Panc1 (cell line): ENCODE results near the gene APOBEC3B.

ENCODE experiments used
- CTCF ChIP-seq: fragments of 450-650 bp; IDR thresholded peaks from 2 replicates; pipeline ENCODE4 v1.5.1; 2017; ENCODE audit warnings: mild to moderate bottlenecking
- POLR2AphosphoS5 ChIP-seq: IDR thresholded peaks from 2 replicates; pipeline ENCODE4 v1.6.1; 2012; ENCODE audit warnings: mild to moderate bottlenecking, low read depth, low read length, moderate library complexity
- REST ChIP-seq, 2 experiments: IDR thresholded peaks; 2 replicates each; pipeline ENCODE4 v1.6.1; 2011 to 2012; ENCODE audit warnings: low read depth in 2 of 2, control low read depth in 1 of 2, low read length in 1 of 2, mild to moderate bottlenecking in 1 of 2, moderate library complexity in 1 of 2; ENCODE audit not compliant: insufficient read depth in 1 of 2

GRCh38 chr22:38954414-38955043, 27.6 kb upstream of the APOBEC3B start:
- TF ChIP-seq REST (IDR thresholded peaks at IDR 0.05; ENCODE audit: insufficient read depth in 1 of 2, low read depth in 2 of 2, low read length in 1 of 2): no peak
- TF ChIP-seq CTCF: no peak
- no peak for TF ChIP-seq POLR2AphosphoS5
